HepG2 (cell line): ENCODE data around the gene RPL4. TPM values are rescaled to one million over a fixed set of nuclear protein-coding genes. Genes with fewer than 3 reads are reported as not detected.

ENCODE experiments used
- ATAC-seq: fragments of 200-7000 bp; cut with Tn5 transposase; 3 replicates; pipeline ENCODE4 v1.9.1; 2020; ENCODE audit warnings: mild to moderate bottlenecking, moderate library complexity
- BruUV-seq: library from RNA; stranded (reverse); fragments of 400-500 nt; replicated peaks from 2 replicates; lab custom pipeline; 2021; lab: Mats Ljungman, UMichigan
- CTCF ChIA-PET: fragments of 300-600 bp; formaldehyde crosslinking; extraction: SDS; loops from one replicate; lab custom pipeline; 2021; ENCODE audit warnings: low total read pairs, inconsistent platforms, low intra/inter-chr PET ratio; lab: Yijun Ruan, JAX
- POLR2A ChIA-PET: fragments of 350-600 bp; sonication (Branson Sonifier 250); formaldehyde crosslinking; loops from one replicate; lab custom pipeline; 2020; ENCODE audit warnings: antibody characterized with exemption, inconsistent platforms; lab: Yijun Ruan, JAX
- DNase-seq: peaks from one replicate; pipeline ENCODE4 v3.0.0-alpha.2; 2015; ENCODE audit warnings: low spot score
- FAIRE-seq: peaks from 3 replicates; lab custom pipeline; 2011; peaks lifted over from hg19 to GRCh38; lab: Jason Lieb, UNC
- H2AFZ ChIP-seq: one replicate; pipeline ENCODE4 v1.6.1; 2011; ENCODE audit warnings: low read length, inconsistent platforms
- H3K27ac ChIP-seq: fragments of 300-600 bp; 3 replicates; pipeline ENCODE4 v1.8.0; 2011; ENCODE audit warnings: mixed run types, mild to moderate bottlenecking, mixed read lengths, low read length, inconsistent platforms; ENCODE audit not compliant: insufficient read depth; ENCODE audit errors: extremely low read length
- H3K27me3 ChIP-seq, 2 experiments: fragments of 200-600 bp in 1 of 2; 2 replicates in 1 of 2; 3 replicates in 1 of 2; pipeline versions ENCODE4 v1.6.0 to v1.8.0; 2011; ENCODE audit warnings: low read length in 2 of 2, mild to moderate bottlenecking in 2 of 2, moderate library complexity in 2 of 2, inconsistent platforms in 1 of 2; ENCODE audit not compliant: insufficient read depth in 2 of 2, control insufficient read depth in 1 of 2
- H3K36me3 ChIP-seq, 2 experiments: fragments of 200-600 bp in 1 of 2; replicated peaks in 1 of 2; 2 replicates in 1 of 2; 3 replicates in 1 of 2; pipeline versions ENCODE4 v1.5.1 to v1.8.0; 2011; ENCODE audit warnings: low read length in 2 of 2, inconsistent platforms in 1 of 2; ENCODE audit not compliant: insufficient read depth in 2 of 2, control insufficient read depth in 1 of 2
- H3K4me1 ChIP-seq: 2 replicates; pipeline ENCODE4 v1.5.1; 2012; ENCODE audit warnings: low read length, inconsistent platforms; ENCODE audit not compliant: insufficient read depth
- H3K4me2 ChIP-seq: 2 replicates; pipeline ENCODE4 v1.6.0; 2011; ENCODE audit warnings: low read depth, low read length, inconsistent platforms
- H3K4me3 ChIP-seq, 3 experiments: fragments of 200-600 bp in 1 of 3; sonication (generic), shearing (Covaris generic) in 1 of 3; replicated peaks in 1 of 3; 2 replicates each; pipeline ENCODE4 v1.5.1; 2011 to 2016; ENCODE audit warnings: low read length in 3 of 3, inconsistent platforms in 2 of 3, low read depth in 2 of 3, mild to moderate bottlenecking in 2 of 3, control low read depth in 1 of 3, mixed read lengths in 1 of 3; ENCODE audit not compliant: insufficient read depth in 1 of 3
- H3K79me2 ChIP-seq: one replicate; pipeline ENCODE4 v1.6.1; 2011; ENCODE audit warnings: low read length, inconsistent platforms; ENCODE audit not compliant: insufficient read depth
- H3K9ac ChIP-seq: 2 replicates; pipeline ENCODE4 v1.6.0; 2011; ENCODE audit warnings: mild to moderate bottlenecking, low read depth, low read length, inconsistent platforms; ENCODE audit not compliant: insufficient read depth
- H3K9me3 ChIP-seq: 2 replicates; pipeline ENCODE4 v1.5.1; 2012; ENCODE audit warnings: mild to moderate bottlenecking, low read length
- H4K20me1 ChIP-seq: 2 replicates; pipeline ENCODE4 v1.6.0; 2011; ENCODE audit warnings: inconsistent platforms, mild to moderate bottlenecking, low read length, moderate library complexity; ENCODE audit not compliant: insufficient read depth
- FOXC1 ChIP-seq: sonication (generic); formaldehyde crosslinking; IDR thresholded peaks from 2 replicates; pipeline ENCODE4 v1.8.0; 2022; ENCODE audit warnings: mild to moderate bottlenecking, missing genetic modification reagents, borderline replicate concordance
- GATA4 ChIP-seq: sonication (generic); IDR thresholded peaks from 2 replicates; pipeline ENCODE4 v1.6.1; 2016; ENCODE audit warnings: antibody characterized with exemption, low read depth, borderline replicate concordance
- HOXA9 ChIP-seq: sonication (generic); formaldehyde crosslinking; IDR thresholded peaks from 2 replicates; pipeline ENCODE4 v1.8.1; 2022; ENCODE audit warnings: missing genetic modification reagents, mild to moderate bottlenecking, moderate library complexity, borderline replicate concordance
- MYC ChIP-seq: sonication (generic); formaldehyde crosslinking; IDR thresholded peaks from 2 replicates; pipeline ENCODE4 v1.9.0; 2021; ENCODE audit warnings: missing genetic modification reagents, borderline replicate concordance
- PHB2 ChIP-seq: fragments of 450-650 bp; IDR thresholded peaks from 2 replicates; pipeline ENCODE4 v1.6.1; 2018; ENCODE audit not compliant: partially characterized antibody
- SIN3A ChIP-seq: IDR thresholded peaks from 2 replicates; pipeline ENCODE4 v1.6.1; 2011; ENCODE audit warnings: low read depth, mild to moderate bottlenecking, control low read depth, low read length, borderline replicate concordance
- SIX1 ChIP-seq: sonication (generic); formaldehyde crosslinking; IDR thresholded peaks from 2 replicates; pipeline ENCODE4 v1.4.0; 2020; ENCODE audit warnings: missing genetic modification reagents, borderline replicate concordance
- ZMYM2 ChIP-seq: sonication (generic); formaldehyde crosslinking; IDR thresholded peaks from 2 replicates; pipeline ENCODE4 v1.8.0; 2022; ENCODE audit warnings: mild to moderate bottlenecking, missing genetic modification reagents
- ZNF335 ChIP-seq: sonication (generic); formaldehyde crosslinking; IDR thresholded peaks from 2 replicates; pipeline ENCODE4 v1.4.0; 2020; ENCODE audit warnings: missing genetic modification reagents
- ZNF441 ChIP-seq: sonication (generic); formaldehyde crosslinking; IDR thresholded peaks from 2 replicates; pipeline ENCODE4 v1.7.0; 2021; ENCODE audit warnings: missing genetic modification reagents, borderline replicate concordance
- ZNF496 ChIP-seq: sonication (generic); formaldehyde crosslinking; IDR thresholded peaks from 2 replicates; pipeline ENCODE4 v1.8.1; 2023; ENCODE audit warnings: mild to moderate bottlenecking, moderate library complexity, missing genetic modification reagents; ENCODE audit not compliant: insufficient replicate concordance
- ZNF879 ChIP-seq: sonication (generic); formaldehyde crosslinking; IDR thresholded peaks from 2 replicates; pipeline ENCODE4 v1.8.1; 2023; ENCODE audit warnings: missing genetic modification reagents
- WGBS: methylation state at CpG from one replicate; pipeline ENCODE4 v1.1.6; 2017; ENCODE audit warnings: low lambda C conversion rate; 5-methylcytosine and 5-hydroxymethylcytosine counted together
- in situ Hi-C: cut with HindIII; loops from 2 replicates; pipeline ENCODE4 v1.10.0; 2017; ENCODE audit warnings: low pct_unique_long_range_greater_than_20kb; ENCODE audit not compliant: extremely low pct_ligation_motif_present
- intact Hi-C: fragments of 100-400 bp; cut with micrococcal nuclease; formaldehyde crosslinking; loops from one replicate; pipeline ENCODE4 v1.10.0; 2022; ENCODE audit not compliant: unreplicated experiment
- polyA plus RNA-seq, 8 experiments: library from polyadenylated mRNA; depleted of rRNA in 3 of 8; stranded (reverse) in 7 of 8; unstranded in 1 of 8; fragments of >200 nt; fragmentation: Illumina TruSeq in 4 of 8; extraction: Trizol in 4 of 8; gene quantifications; 2 replicates each; pipeline versions ENCODE4 v1.2.1 to v1.2.3, GENCODE V29; 2011 to 2016; ENCODE audit warnings: low read depth in 4 of 8, missing spikeins in 1 of 8, mixed read lengths in 1 of 8; ENCODE audit not compliant: insufficient read depth in 1 of 8
- total RNA-seq, 5 experiments: library from RNA; depleted of rRNA; stranded (reverse); fragments of >200 nt; fragmentation: Illumina TruSeq; extraction: Trizol; gene quantifications; 2 replicates each; pipeline ENCODE4 v1.2.3, GENCODE V29; 2016; ENCODE audit warnings: low read depth in 1 of 5
- TF ChIP-seq, protein P1 (sequence below): sonication (generic); formaldehyde crosslinking; IDR thresholded peaks from 2 replicates; pipeline ENCODE4 v1.5.0; 2020; ENCODE audit warnings: missing genetic modification reagents
- TF ChIP-seq, protein P2 (sequence below), 2 experiments: IDR thresholded peaks; 2 replicates each; pipeline ENCODE4 v1.6.1; 2011 to 2012; ENCODE audit warnings: low read length in 2 of 2, borderline replicate concordance in 1 of 2, low read depth in 1 of 2, mild to moderate bottlenecking in 1 of 2, moderate library complexity in 1 of 2
- TF ChIP-seq, protein P3 (sequence below): sonication (generic); formaldehyde crosslinking; IDR thresholded peaks from 2 replicates; pipeline ENCODE4 v1.5.0; 2020; ENCODE audit warnings: mild to moderate bottlenecking, missing genetic modification reagents

The RPL4 gene
- total and polyA plus RNA-seq, 2 of the 13 experiments (the other 11 are each of a cell fraction or from before 2014, with no cell fraction given) = 3,630 to 3,960 TPM

DNA sequence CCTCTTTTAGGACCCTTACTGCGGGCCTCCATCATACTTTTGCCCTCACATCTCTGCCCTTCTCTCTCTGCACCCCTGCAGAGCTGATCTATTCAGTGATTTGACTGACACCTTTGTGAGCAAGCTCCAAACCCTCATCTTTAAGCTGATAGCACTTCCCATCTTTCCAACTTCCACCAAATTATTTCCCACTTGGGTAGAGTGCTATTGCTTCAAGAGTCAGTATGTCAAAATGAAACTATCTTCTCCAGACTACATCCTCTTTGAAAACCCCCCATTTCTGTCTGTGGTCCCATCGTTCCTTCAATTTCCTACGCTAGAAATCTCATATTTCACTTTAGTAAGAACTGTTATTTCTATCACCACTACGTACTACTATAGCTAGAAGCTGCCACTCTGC, 20.2 kb upstream of the RPL4 start:
- Histone ChIP-seq H3K27ac (no peak overlapping the region), H3K36me3 (peaks cover 5 to 38% of the 10 kb centered on the region in 2 experiments; a peak in 4 of 5 replicates)
- BruUV-seq = no TSS peak

More for the DNA sequence above, 20.2 kb upstream of the RPL4 start:
- no peak for DNase-seq
- Histone ChIP-seq H3K79me2 (no peaks in the 10 kb centered on the region), H3K9ac (no peak overlapping the region), H3K9me3 (no peaks in the 10 kb centered on the region), H3K4me3 (no peak overlapping the region), H3K4me1 (no peaks in the 10 kb centered on the region), H2AFZ (no peak overlapping the region), H4K20me1 (no peaks in the 10 kb centered on the region), H3K27me3 (no peaks in the 10 kb centered on the region), H3K4me2 (no peak overlapping the region)
- TF ChIP-seq, protein P1, sequence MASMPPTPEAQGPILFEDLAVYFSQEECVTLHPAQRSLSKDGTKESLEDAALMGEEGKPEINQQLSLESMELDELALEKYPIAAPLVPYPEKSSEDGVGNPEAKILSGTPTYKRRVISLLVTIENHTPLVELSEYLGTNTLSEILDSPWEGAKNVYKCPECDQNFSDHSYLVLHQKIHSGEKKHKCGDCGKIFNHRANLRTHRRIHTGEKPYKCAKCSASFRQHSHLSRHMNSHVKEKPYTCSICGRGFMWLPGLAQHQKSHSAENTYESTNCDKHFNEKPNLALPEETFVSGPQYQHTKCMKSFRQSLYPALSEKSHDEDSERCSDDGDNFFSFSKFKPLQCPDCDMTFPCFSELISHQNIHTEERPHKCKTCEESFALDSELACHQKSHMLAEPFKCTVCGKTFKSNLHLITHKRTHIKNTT = no peak
- TF ChIP-seq MYC (CRISPR knock-in tag) (no peak), ZMYM2 (CRISPR knock-in tag) (no peak), HOXA9 (CRISPR knock-in tag) (no peak), ZNF335 (CRISPR knock-in tag) (no peak), FOXC1 (no peak), SIX1 (no peak), PHB2 (no peak), ZNF441 (no peak), ZNF496 (CRISPR knock-in tag) (no peak), GATA4 (no peak), SIN3A (no peak), ZNF879 (CRISPR knock-in tag) (no peak)
- TF ChIP-seq, protein P2, sequence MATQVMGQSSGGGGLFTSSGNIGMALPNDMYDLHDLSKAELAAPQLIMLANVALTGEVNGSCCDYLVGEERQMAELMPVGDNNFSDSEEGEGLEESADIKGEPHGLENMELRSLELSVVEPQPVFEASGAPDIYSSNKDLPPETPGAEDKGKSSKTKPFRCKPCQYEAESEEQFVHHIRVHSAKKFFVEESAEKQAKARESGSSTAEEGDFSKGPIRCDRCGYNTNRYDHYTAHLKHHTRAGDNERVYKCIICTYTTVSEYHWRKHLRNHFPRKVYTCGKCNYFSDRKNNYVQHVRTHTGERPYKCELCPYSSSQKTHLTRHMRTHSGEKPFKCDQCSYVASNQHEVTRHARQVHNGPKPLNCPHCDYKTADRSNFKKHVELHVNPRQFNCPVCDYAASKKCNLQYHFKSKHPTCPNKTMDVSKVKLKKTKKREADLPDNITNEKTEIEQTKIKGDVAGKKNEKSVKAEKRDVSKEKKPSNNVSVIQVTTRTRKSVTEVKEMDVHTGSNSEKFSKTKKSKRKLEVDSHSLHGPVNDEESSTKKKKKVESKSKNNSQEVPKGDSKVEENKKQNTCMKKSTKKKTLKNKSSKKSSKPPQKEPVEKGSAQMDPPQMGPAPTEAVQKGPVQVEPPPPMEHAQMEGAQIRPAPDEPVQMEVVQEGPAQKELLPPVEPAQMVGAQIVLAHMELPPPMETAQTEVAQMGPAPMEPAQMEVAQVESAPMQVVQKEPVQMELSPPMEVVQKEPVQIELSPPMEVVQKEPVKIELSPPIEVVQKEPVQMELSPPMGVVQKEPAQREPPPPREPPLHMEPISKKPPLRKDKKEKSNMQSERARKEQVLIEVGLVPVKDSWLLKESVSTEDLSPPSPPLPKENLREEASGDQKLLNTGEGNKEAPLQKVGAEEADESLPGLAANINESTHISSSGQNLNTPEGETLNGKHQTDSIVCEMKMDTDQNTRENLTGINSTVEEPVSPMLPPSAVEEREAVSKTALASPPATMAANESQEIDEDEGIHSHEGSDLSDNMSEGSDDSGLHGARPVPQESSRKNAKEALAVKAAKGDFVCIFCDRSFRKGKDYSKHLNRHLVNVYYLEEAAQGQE (IDR thresholded peaks at IDR 0.05; ENCODE audit: borderline replicate concordance in 1 of 2, low read depth in 1 of 2, low read length in 2 of 2) = no peak
- TF ChIP-seq, protein P3, sequence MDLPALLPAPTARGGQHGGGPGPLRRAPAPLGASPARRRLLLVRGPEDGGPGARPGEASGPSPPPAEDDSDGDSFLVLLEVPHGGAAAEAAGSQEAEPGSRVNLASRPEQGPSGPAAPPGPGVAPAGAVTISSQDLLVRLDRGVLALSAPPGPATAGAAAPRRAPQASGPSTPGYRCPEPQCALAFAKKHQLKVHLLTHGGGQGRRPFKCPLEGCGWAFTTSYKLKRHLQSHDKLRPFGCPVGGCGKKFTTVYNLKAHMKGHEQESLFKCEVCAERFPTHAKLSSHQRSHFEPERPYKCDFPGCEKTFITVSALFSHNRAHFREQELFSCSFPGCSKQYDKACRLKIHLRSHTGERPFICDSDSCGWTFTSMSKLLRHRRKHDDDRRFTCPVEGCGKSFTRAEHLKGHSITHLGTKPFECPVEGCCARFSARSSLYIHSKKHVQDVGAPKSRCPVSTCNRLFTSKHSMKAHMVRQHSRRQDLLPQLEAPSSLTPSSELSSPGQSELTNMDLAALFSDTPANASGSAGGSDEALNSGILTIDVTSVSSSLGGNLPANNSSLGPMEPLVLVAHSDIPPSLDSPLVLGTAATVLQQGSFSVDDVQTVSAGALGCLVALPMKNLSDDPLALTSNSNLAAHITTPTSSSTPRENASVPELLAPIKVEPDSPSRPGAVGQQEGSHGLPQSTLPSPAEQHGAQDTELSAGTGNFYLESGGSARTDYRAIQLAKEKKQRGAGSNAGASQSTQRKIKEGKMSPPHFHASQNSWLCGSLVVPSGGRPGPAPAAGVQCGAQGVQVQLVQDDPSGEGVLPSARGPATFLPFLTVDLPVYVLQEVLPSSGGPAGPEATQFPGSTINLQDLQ = no peak
- 89% methylated on average over 4 of the region's 4 CpGs for WGBS
- in situ Hi-C loops (no loop called here), intact Hi-C loops (no loop called here)
- no peak for FAIRE-seq
- ChIA-PET POLR2A (no interaction called here), CTCF (no interaction called here)
- ATAC-seq = no peak
